NCI-H1417 (cell line): ENCODE results near the gene PACSIN2.
"Not testable (repeated sequence)": the region's sequence is repeated elsewhere in the genome, so short reads cannot be mapped to it uniquely, and the experiment has no call there.

Experiments used
- DNase-seq, 3 experiments: peaks; one replicate each; lab custom pipeline; 2025; lab: John Stamatoyannopoulos, UW

PACSIN2 gene

DNA sequence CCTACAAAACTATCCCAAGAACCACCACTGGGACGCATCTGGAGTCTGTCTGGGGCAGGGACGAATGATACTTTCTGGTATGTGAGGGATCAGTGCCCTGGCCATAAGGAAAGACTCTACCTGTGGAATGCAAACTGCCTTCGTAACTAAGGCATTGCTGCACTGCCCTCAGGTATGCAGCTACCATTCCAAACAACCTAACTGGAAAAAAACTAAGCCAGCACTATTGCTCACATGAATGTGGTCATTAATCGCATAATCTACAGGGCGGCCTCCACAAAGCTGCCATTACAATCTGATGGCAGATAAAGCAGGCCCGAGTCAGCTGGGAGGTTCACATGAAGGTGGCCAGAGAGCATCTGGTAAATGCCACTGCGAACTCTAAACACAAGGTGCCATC lies 3.9 kb downstream of the PACSIN2 start:
- DNase-seq, result no peak

DNA sequence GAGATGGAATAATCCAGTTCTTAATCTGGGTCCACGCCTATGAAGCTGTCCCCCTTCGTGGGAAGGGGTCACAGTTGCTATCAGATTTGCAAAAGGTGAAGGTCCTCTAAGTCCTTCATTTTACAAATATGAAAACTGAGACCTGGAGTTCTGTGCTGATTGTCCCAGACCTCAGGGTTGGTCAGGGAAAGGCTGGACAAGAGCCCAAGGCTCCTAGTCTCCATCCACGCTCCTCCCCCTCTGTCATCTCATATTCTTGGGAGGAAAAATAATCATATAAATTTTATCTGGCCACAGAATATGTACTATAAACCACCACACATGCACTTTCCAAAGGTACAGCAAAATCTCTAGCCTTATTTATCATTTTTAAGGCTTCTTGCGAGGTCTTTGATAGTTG lies 5.5 kb downstream of the PACSIN2 start:
- no peak for DNase-seq

DNA sequence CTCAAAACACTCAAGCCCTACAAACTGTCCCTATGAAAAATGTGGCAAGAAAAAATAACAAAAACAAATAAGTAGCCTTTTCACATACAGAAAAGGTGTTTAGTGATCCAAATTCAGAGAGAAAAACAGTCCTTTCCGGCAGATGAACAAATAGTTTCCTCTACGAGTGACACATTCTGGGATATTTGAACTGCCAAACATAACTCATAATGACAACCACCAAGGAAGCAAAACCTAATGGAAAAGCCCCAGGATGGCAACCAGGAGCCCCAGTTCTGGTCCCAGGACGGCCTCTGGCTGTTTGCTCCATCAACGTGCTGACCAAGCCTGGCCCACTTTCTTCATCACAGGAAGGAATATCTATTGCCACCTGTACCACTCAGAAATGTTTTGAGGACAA lies 6.0 kb downstream of the PACSIN2 start:
- no peak for DNase-seq

DNA sequence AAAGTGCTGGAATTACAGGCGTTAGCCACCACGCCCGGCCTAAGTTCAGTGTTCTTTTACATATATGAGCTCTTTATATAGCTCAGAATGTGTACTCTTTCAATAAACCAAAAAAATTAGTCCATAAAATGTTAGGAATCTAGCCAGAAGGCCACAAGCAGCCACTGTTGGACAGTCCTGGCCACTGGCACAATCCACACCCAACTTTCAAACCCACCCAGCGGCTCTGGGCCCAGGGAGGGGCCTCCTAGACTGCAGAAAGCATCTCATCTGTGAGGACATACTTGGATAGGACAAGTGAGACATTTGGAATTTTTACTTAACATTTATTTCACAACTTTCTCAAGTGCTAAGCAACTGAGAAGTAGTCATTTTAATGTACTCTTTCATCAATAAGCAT lies 6.4 kb downstream of the PACSIN2 start:
- no peak for DNase-seq

DNA sequence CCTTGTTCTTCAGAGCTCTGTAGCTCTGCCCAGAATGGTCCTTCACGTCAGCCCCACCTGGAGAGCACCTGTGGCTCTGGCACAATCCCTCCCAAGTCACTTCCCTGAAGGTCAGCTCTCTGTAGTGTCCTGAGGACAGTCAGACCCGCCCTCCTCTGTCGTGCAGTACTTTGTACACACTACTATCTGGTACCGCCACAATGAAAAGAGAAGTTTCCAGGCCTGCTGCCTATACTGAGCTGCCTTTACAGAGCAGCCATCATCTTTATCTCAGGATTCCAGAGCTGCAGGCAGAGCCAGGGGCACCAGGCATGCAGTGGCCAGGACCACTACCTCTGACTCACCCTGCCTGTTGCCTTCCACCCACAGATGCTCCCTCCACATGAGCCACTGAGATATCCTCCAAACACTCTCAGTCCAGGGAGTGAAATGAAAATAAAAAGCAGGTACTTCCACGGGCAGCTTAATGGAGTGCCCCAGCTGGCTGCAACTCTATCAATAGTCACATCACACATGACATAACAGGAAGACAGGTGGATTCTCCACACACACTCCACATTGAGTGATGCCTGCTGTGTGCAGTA lies 7.3 kb downstream of the PACSIN2 start:
- DNase-seq, result peak in 1 of 3 experiments; percentile 3

DNA sequence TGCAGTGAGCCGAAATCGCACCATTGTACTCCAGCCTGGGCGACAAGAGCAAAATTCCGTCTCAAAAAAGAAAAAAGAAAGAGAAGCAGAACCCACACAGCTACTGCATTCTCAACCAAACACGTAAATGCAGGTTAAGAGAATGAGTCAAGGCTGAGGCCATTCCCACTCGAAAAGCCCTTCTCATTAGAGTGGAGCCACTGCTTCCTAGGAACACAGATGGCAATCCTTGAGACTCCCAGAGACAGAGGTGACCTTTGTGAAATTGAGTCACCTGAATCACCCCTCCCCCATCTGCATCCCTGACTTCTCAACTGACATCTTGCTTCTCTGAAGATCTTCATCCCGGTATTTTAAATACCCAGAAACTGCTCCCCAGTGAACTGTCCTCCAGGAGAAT lies 8.2 kb downstream of the PACSIN2 start:
- DNase-seq, result no peak

DNA sequence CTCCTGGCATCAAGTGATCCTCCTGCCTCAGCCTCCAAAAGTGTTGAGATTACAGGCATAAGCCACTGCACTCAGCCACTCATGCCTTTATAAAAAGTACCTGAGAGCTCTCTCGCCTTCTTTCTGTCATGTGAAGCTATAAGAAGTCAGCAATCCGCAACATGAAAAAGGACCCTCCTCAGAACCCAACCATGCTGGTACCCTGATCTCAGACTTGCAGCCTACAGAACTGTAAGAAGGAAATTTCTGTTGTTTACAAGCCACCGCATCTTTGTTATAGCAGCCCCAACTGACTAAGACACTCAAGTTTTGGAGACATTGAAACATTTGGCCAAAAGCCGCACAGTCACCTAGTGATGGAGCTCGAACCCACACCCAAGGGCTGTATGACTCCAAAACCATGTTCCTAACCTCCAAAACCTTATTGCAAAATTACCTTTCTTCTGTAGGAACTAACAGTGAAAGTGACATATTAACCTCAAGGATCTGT lies 8.9 kb downstream of the PACSIN2 start:
- no peak for DNase-seq

DNA sequence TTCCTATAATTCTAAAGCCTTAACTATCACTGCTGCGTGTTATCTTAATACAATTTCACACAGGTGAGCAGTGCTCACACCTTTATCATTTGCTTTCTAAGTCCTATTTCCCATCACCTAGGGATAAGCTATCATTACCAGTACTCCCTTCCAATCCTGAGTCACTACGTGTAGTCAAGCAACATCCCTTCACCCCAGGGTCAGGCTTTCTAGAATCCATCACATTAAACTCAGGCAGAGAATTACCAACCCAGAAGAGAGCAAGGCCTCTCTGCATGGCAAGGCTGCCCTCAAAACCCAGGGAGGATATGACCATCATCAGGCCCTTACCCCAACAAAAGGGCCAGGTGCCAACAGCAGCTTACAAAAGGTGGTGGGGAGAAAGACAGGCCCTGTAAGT lies 9.8 kb downstream of the PACSIN2 start:
- no peak for DNase-seq

DNA sequence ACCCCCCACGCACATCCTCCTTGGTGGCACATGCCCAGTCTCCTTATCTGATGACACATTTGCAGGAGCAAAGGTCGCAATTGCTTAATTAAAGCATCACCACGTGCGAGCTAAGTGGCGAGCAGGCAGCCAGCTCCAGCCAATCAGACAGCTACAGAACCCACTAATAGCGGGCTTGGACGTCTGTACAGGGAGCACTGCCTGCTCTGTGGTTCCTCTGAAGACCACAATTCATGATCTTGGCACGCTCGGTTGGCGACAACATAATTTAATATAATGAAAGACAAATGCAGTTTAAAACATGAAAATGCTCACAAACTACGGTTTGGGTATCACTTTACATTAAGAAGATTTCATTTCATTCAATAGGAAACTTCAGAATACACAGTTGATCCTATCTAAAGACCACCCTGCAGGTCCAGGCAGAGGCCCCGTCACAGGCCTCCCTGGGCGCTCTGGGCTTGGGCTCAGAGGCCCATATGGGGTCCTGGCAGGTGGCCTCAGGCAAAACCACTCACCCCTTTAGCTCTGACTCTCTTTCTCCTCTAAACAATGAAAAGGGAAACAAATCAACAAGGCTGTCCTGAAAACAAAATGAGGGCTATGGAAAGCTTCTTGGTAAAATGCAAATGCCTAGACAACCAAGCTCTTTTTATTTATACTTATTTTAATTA lies 10.4 kb downstream of the PACSIN2 start:
- DNase-seq, result no peak

DNA sequence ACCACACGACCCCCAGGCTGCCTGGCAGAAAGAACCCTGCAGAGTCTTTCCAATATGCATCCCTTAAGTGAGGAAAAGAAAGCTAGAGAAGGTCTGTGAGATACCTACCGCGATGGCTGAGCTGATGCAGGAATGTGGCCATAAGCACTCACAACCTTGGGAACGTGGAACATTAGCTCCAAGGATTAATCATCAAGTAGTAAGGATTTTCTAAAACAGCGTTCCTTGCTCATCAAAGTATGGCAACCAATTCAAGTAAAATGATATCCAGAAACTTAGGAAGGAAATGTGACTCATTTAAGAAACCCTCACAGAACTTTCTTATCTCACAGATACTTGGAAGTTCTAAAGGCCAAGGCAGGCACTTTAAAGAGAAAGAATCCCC lies 12.8 kb downstream of the PACSIN2 start:
- DNase-seq, result no peak

DNA sequence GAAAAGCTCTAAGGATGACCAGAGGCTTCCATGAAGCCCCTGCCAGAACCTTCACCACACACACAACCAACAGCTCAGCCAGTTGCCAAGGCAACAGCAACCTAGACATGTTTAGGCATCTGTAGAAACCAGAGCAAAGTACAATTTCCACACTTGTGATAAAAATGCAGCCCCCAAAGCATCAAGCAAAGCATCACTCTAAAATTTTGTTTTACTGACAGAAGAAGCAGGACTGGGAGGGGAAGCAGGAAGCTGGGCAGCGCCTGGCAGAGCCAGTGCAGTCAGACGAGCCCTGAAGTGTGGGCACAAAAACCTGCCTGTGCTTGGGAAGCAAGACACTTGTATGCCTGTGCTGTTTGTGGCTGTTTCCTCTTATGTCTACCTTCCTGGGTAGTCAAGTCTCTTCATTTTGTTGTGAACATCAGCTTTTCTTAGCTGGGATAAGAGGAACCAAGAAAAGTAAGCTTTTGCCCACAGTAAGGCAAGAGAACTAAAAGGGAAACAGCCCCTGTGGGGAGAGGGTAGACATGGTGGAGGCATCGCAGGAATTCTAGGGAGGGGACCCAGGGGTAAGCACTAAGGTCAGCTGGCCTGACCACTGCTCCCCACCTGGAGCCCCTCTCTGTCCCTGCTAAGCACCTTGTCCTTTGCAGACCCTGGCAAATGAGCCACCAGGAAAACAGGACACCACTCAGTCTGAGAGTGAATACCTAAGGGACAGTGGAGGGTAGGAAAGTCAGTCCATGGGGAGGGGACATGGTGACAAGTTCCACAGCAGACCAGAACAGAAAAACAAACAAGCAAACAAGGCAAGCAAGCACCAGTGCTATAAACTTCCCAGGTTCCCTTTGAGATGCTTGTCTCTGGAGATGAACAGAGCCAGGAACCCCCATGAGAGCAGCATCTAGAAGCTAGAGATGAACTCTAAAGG lies 13.4 kb downstream of the PACSIN2 start:
- DNase-seq, result peak in 1 of 3 experiments; percentile 4

DNA sequence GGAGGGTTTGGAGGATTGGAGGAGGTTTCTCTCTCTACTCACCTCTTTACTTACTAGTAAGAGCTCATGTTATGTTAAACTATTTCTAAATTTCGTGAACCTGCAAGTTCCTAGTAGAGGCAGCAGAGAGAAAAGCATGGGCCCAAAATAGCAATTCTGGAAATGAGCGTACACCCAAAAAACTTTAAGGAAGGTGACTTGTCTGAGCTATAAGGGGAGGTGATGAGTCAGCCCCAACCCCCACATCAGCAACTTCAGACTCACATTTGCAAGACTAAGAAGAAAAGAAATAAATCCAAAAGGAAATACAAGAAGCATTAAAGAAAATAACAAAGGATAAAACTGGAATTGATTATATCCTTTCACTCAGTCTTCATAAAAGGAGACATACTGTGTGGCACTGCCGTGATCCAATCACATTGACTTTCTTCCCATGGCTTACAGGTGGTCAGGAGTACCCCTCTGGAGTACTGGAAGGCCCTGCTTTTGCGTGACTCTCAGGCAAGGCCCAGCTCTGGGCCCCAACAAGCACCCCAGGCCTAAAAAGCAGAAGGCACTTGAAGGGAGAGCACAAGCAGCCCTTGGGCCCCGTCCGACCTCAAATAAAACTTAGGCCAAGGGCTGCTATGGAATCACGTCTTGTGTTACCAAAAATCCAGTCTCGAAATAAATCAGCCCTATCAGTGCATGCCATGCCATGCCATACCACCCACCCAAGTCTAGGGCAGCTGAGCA lies 14.3 kb downstream of the PACSIN2 start:
- no peak for DNase-seq

DNA sequence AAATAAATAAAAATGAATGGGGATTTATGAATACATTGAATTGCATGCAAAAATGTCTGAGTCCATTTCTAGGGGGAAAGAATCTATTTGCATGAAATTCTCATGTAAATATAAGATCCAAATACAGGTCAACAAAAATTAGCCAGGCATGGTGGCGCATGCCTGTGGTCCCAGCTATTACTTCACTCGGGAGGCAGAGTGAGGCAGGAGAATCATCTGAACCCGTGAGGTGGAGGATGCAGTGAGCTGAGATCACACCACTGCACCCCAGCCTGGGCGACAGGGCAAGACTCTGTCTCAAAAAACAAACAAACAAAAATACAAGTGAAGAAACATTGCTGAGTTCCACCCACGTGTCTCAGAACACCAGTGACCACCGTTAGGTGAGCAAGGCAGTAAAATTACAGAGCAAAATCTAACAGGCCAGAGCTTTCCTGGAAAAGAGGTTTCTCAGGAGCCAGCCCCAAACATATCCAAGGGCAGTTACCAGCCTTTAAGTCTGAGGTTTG lies 17.3 kb downstream of the PACSIN2 start:
- DNase-seq, result no peak

DNA sequence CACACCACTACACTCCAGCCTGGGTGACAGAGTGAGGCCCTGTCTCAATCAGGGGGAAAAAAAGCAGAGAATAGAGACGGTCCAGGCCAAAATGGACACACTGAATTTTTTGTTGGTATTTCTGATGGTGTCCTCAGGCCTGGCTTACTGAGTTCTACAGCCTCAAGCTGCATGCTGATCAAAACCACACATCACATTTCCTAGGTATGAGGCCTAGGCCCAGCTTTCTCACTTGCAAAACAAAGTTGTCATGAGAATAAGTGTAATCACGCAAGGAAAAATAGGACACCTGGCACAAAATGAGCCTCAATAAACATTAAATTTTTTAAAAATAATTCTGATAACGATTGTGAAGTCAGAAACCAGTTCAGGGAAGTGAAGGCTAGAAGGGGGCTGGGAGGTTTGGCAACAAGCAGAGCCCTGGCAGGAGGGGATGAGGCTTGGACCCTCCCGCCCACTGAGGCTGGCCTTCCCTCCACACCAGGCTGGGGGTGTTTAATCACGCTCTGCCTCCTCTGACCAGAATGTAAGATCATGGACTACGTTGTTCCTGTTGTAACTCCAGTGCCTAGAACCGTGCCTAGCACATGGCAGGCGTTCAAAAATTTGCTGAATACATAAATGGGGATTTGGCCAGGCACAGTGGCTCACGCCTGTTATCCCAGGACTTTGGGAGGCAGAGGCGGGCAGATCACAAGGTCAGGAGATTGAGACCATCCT lies 18.1 kb downstream of the PACSIN2 start:
- no peak for DNase-seq

DNA sequence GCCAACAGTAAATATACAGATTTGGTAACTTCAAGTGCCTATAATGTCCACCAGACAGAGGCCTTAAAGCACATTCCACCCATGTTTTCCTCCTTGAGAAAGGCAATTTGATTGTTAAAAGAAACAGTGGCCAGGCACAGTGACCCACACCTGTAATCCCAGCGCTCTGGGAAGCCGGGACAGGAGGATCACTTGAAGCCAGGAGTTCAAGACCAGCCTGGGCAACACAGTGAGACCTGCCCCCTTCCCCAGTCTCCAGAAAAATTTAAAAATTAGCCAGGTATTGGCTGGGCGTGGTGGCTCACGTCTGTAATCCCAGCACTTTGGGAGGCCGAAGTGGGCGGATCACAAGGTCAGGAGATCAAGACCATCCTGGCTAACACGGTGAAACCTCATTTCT lies 19.3 kb downstream of the PACSIN2 start:
- not testable (repeated sequence) for DNase-seq

DNA sequence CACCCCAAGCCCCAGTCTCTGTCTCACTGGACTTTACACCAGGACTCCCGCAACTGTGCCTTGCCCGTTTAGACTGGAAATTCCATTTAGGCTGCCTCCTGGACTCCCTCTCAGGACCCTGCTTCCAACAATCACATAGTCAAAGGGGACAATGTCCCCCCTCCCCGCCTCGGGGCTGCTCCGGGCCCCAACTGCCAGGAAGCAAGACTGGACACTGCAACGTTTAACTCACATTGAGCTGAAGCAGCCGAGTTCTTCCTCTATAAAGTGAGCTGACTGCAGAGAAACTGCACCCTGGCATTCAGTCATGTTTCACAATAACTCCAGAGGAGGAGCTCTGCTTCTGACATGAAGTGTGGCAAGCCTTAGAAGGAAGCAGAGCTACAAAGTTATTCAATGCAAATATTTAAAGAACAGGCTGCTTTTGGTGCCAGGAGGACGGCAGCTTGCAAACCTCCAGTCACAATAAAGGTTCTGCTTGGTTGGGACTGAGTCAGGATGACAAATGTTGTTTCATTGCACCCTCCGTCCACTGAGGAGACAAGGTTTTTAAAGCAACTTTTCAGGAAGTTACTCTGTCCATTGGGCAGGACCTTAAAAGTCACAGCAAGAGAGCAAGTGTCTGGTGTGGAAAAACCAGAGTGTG lies 19.9 kb downstream of the PACSIN2 start:
- DNase-seq, result no peak

DNA sequence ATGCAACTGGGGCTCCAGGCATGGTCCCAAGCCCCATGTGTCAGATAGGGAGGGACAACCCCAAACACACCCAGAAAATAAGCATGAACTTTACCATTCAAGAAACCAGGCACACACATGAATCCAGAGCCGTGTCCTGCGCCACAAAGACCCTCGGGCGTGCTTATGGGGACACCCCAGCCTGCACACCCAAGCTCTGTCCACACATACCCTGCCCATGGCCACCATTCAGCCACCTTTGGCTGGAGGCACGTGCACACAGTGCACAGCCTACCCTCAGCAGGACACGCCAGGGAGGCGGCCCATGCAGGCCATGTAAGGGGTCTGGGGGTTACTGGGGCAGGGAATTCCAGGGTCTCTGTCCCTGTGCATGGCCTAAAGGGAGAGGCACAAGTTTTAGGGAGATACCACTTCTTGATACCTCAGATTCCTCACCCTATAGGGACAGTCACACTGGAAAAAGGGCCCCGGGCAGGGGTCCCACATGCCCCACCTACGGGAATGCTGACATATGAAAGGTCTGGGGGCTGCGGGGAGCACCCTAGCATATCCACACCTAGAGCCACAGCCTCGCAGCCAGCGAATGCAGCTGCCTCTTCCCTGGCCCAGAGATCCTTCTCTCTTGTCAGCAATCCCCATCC lies 20.6 kb downstream of the PACSIN2 start:
- no peak for DNase-seq

DNA sequence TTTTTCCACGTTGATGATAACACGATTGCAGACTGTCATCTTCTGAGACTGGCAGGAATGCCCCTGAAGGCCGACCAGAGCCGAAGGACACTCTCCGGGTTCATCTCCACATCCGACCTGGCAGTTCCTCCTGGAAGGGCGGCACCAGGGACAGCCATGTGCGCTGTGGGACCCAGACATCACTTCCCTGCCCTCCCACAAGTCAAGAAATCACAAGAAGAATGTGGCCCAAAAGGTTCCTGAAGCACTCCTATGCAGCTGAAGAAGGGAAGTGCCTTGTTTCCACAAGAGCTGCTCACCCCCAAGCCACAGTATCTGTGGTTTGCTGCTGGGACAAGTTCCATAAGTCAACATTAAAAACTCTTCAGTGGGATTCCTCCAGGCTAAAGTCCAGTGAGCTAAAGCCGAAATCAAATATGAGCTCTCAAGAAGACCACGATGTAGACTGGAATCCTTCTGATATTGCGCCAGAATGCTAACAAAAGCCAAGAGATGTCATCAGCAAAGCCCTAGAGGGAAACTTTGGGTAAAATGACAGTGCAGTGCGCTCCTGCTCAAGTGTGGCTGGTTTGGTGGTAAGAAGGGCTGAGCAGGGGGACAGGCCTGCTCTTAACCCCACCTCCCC lies 21.2 kb downstream of the PACSIN2 start:
- no peak for DNase-seq

DNA sequence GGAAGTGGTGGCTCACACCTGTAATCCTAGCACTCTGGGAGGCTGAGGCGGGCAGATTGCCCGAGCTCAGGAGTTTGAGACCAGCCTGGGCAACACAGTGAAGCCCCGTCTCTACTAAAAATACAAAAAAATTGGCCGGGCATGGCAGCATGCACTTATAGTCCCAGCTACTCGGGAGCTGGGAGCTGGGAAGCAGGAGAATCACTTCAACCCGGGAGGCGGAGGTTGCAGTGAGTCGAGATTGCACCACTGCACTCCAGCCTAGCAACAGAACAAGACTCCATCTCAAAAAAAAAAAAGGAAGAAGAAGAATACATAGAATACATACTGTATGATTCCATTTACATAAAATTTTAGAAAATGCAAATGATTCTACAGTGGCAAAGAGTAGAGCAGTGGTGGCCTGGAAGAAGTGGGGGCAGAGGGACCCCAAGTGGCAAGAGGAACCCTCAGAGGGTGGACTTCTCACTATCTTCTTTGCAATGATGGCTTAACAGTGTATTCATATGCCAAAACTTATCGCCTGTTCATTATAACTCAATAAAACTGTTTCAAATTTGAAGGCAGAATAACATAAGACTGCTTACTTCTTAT lies 22.0 kb downstream of the PACSIN2 start:
- DNase-seq, result no peak
